CD14-positive monocyte (primary cell): Measurements from ENCODE around the gene SSBP4. TPM values are rescaled to one million over a fixed set of nuclear protein-coding genes. Genes with fewer than 3 reads are reported as not detected.

ENCODE experiments used
- DNase-seq, 3 donors: peaks; one replicate each; pipeline ENCODE4 v3.0.0-alpha.2; 2011 to 2022
- H2AFZ ChIP-seq: 2 replicates; pipeline ENCODE4 v1.6.0; 2012; ENCODE audit warnings: mild to moderate bottlenecking, low read depth, low read length, inconsistent platforms; ENCODE audit not compliant: insufficient read depth, poor library complexity, severe bottlenecking
- H3K27ac ChIP-seq, 2 donors: 1 replicate in 1 of 2; 2 replicates in 1 of 2; pipeline ENCODE4 v1.5.1; 2012 to 2013; ENCODE audit warnings: low read length in 2 of 2, control low read depth in 1 of 2, inconsistent platforms in 1 of 2, low read depth in 1 of 2, mild to moderate bottlenecking in 1 of 2
- H3K27me3 ChIP-seq, 2 donors: one replicate each; pipeline versions ENCODE4 v1.6.0 to v1.6.1; 2011 to 2013; ENCODE audit warnings: low read length in 2 of 2; ENCODE audit not compliant: control insufficient read depth in 2 of 2, insufficient read depth in 2 of 2
- H3K36me3 ChIP-seq, 2 donors: replicated peaks in 1 of 2; 1 replicate in 1 of 2; 2 replicates in 1 of 2; pipeline versions ENCODE4 v1.5.1 to v1.6.1; 2012 to 2013; ENCODE audit warnings: low read length in 2 of 2, control low read depth in 1 of 2, inconsistent platforms in 1 of 2, mild to moderate bottlenecking in 1 of 2; ENCODE audit not compliant: insufficient read depth in 2 of 2, control insufficient read depth in 1 of 2
- H3K4me1 ChIP-seq, 2 donors: 1 replicate in 1 of 2; 2 replicates in 1 of 2; pipeline versions ENCODE4 v1.5.1 to v1.6.1; 2012 to 2013; ENCODE audit warnings: low read length in 2 of 2, control low read depth in 1 of 2, inconsistent platforms in 1 of 2, mild to moderate bottlenecking in 1 of 2, moderate library complexity in 1 of 2; ENCODE audit not compliant: insufficient read depth in 2 of 2, control insufficient read depth in 1 of 2
- H3K4me2 ChIP-seq: replicated peaks from 2 replicates; pipeline ENCODE3; 2012; ENCODE audit warnings: low read length, moderate library complexity, mild to moderate bottlenecking; ENCODE audit not compliant: poor library complexity, severe bottlenecking; ENCODE audit errors: extremely low read depth
- H3K4me3 ChIP-seq, 3 experiments: fragments of 200-600 bp in 1 of 3; sonication (generic) in 1 of 3; replicated peaks in 1 of 3; 1 replicate in 2 of 3; 2 replicates in 1 of 3; pipeline ENCODE4 v1.5.1; 2011 to 2013; ENCODE audit warnings: low read length in 3 of 3, mild to moderate bottlenecking in 3 of 3, control low read depth in 2 of 3, low read depth in 2 of 3, inconsistent platforms in 1 of 3, moderate library complexity in 1 of 3
- H3K79me2 ChIP-seq: 2 replicates; pipeline ENCODE4 v1.6.0; 2012; ENCODE audit warnings: mild to moderate bottlenecking, control low read depth, inconsistent platforms, low read length, moderate library complexity; ENCODE audit not compliant: insufficient read depth
- H3K9ac ChIP-seq: 2 replicates; pipeline ENCODE4 v1.6.0; 2017; ENCODE audit warnings: low read length, mild to moderate bottlenecking; ENCODE audit not compliant: insufficient read depth, poor library complexity, severe bottlenecking
- H3K9me3 ChIP-seq, 2 donors: replicated peaks in 1 of 2; 1 replicate in 1 of 2; 2 replicates in 1 of 2; pipeline versions ENCODE4 v1.5.1 to v1.6.1; 2012 to 2013; ENCODE audit warnings: low read length in 2 of 2, control low read depth in 1 of 2; ENCODE audit not compliant: control insufficient read depth in 1 of 2, insufficient read depth in 1 of 2
- H4K20me1 ChIP-seq: 2 replicates; pipeline ENCODE4 v1.6.0; 2012; ENCODE audit warnings: mild to moderate bottlenecking, low read length, control low read depth, moderate library complexity; ENCODE audit not compliant: insufficient read depth
- H3K27ac Mint-ChIP-seq, 7 donors: one replicate each; pipeline ENCODE4 v1.8.0; 2020; ENCODE audit warnings: mild to moderate bottlenecking in 7 of 7, mixed read lengths in 7 of 7, moderate library complexity in 6 of 7, inconsistent platforms in 2 of 7
- H3K27me3 Mint-ChIP-seq, 3 donors: one replicate each; pipeline ENCODE4 v1.8.0; 2021 to 2022; ENCODE audit warnings: low read depth in 3 of 3, mild to moderate bottlenecking in 3 of 3, mixed read lengths in 3 of 3, moderate library complexity in 3 of 3, inconsistent platforms in 1 of 3
- H3K36me3 Mint-ChIP-seq, 2 donors: one replicate each; pipeline ENCODE4 v1.8.0; 2020; ENCODE audit warnings: mixed read lengths in 2 of 2, inconsistent platforms in 1 of 2, mild to moderate bottlenecking in 1 of 2
- H3K4me1 Mint-ChIP-seq: one replicate; pipeline ENCODE4 v1.8.0; 2020; ENCODE audit warnings: mild to moderate bottlenecking, mixed read lengths
- H3K4me3 Mint-ChIP-seq, 2 donors: one replicate each; pipeline ENCODE4 v1.8.0; 2020; ENCODE audit warnings: mild to moderate bottlenecking in 2 of 2, mixed read lengths in 2 of 2, moderate library complexity in 1 of 2
- H3K9me3 Mint-ChIP-seq, 7 donors: one replicate each; pipeline ENCODE4 v1.8.0; 2020 to 2022; ENCODE audit warnings: mixed read lengths in 7 of 7, mild to moderate bottlenecking in 6 of 7, moderate library complexity in 6 of 7, inconsistent platforms in 2 of 7
- CTCF ChIP-seq: fragments of 200-600 bp; IDR thresholded peaks from one replicate; pipeline ENCODE4 v1.8.0; 2022; ENCODE audit warnings: antibody characterized with exemption, mild to moderate bottlenecking
- WGBS: methylation state at CpG from one replicate; pipeline ENCODE4 v1.1.5; 2013; ENCODE audit warnings: missing lambda C conversion rate; ENCODE audit not compliant: insufficient coverage; 5-methylcytosine and 5-hydroxymethylcytosine counted together
- intact Hi-C, 2 donors: fragments of 100-400 bp; cut with micrococcal nuclease; formaldehyde crosslinking; loops; one replicate each; pipeline versions ENCODE4 v1.15.0 to v1.15.1; 2023
- polyA plus RNA-seq, 3 donors: library from polyadenylated mRNA; depleted of rRNA in 1 of 3; unstranded in 2 of 3; stranded (reverse) in 1 of 3; fragments of 300-500 nt in 2 of 3; fragments of >200 nt in 1 of 3; fragmentation: Illumina TruSeq in 2 of 3; gene quantifications; 1 replicate in 2 of 3; 2 replicates in 1 of 3; pipeline ENCODE4 v1.2.3, GENCODE V29; 2012 to 2021

Gene SSBP4
- polyA plus RNA-seq, 3 donors: 38.5 to 74.5 (median 48.3) TPM

GRCh38 chr19:18418029-18418482 is 1.1 kb upstream of the SSBP4 start:
- no peak for TF ChIP-seq CTCF
- Histone ChIP-seq H2AFZ (peak overlapping the region; percentile 63), H3K27ac (peak overlapping the region; percentile 99), H3K36me3 (no peaks in the 10 kb centered on the region), H3K4me1 (peaks cover 70 to 90% of the 10 kb centered on the region in 2 donors), H4K20me1 (peaks cover 31% of the 10 kb centered on the region), H3K9ac (peak overlapping the region; percentile 90), H3K9me3 (no peaks in the 10 kb centered on the region), H3K79me2 (peaks cover 34% of the 10 kb centered on the region), H3K4me2 (peak overlapping the region; percentile 91), H3K4me3 (peak overlapping the region in 2 of 3 experiments; percentile 41 to 74), H3K27me3 (no peaks in the 10 kb centered on the region)
- intact Hi-C loops: loop anchor here (2.0 to 10.0 kb wide), 4 partner anchors 25 to 213 kb away; partner anchors contain the start of genes IQCN (in 2 of the 2) and RAB3A (in 1 of the 2)
- 4% methylated on average over 25 of the region's 30 CpGs for WGBS
- DNase-seq: peak; percentile 51 to 61 (median 55)
- Mint-ChIP-seq H3K4me3 (peak overlapping the region; percentile 78 to 85), H3K27ac (peak overlapping the region; percentile 93 to 100 (median 97)), H3K27me3 (peaks cover 0 to 4% (median 0%) of the 10 kb centered on the region in 3 donors), H3K4me1 (peaks cover 77% of the 10 kb centered on the region), H3K9me3 (peaks cover 0 to 3% (median 0%) of the 10 kb centered on the region in 7 donors), H3K36me3 (peaks cover 5 to 16% of the 10 kb centered on the region in 2 donors)

- Histone ChIP-seq H3K4me3 (peak overlapping the region in 2 of 3 experiments; percentile 41 to 74), H2AFZ (peak overlapping the region; percentile 63), H3K9ac (peak overlapping the region; percentile 90), H3K36me3 (no peaks in the 10 kb centered on the region), H4K20me1 (peaks cover 37% of the 10 kb centered on the region), H3K27ac (peak overlapping the region; percentile 99), H3K79me2 (peaks cover 40% of the 10 kb centered on the region), H3K9me3 (no peaks in the 10 kb centered on the region), H3K4me2 (peak overlapping the region; percentile 91), H3K27me3 (no peaks in the 10 kb centered on the region), H3K4me1 (peaks cover 70 to 90% of the 10 kb centered on the region in 2 donors)
- no peak for TF ChIP-seq CTCF
- WGBS: 9% methylated on average over 39 of the region's 39 CpGs
- Mint-ChIP-seq H3K36me3 (peaks cover 7 to 20% of the 10 kb centered on the region in 2 donors), H3K27ac (peak overlapping the region; percentile 93 to 100 (median 97)), H3K9me3 (peaks cover 0 to 3% (median 0%) of the 10 kb centered on the region in 7 donors), H3K27me3 (peaks cover 0 to 4% (median 2%) of the 10 kb centered on the region in 3 donors), H3K4me1 (peaks cover 79% of the 10 kb centered on the region), H3K4me3 (peak overlapping the region; percentile 78 to 85)
- intact Hi-C loops: loop anchor here (2.0 to 10.0 kb wide), 4 partner anchors 26 to 214 kb away; partner anchors contain the start of genes IQCN (in 2 of the 2) and RAB3A (in 1 of the 2)
- DNase-seq: peak; percentile 73 to 80 (median 79)
These were observed 559 bp upstream of the SSBP4 start for GRCh38 chr19:18418483-18419194.
